HG03045 (cell line): ENCODE results near the gene SPTB.

Experiments used
- ATAC-seq: cut with Tn5 transposase; IDR thresholded peaks from one replicate; pipeline ENCODE4 v1.9.1; 2021; ENCODE audit warnings: mild to moderate bottlenecking, moderate library complexity; ENCODE audit not compliant: unreplicated experiment

Gene SPTB

DNA sequence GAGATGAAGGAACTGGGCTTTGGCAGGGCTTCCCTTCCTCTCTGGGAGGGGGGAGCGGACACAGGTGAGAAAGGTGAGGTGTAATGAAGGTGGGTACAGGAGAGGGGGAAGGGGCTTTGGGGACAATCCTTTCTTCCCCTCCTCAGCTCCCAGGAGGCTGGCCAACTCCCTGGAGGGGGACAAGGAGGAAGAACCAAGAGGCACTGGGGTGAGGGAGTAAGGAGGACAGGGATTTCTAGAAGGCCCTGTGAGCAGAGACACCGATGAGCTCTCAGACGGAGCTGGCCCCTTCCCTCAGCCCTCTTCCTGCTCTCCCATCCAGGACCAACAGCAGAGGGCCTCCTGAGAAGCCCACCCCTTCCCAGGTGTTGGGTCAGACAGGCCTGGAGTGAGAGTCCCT is 122.1 kb downstream of the SPTB start:
- ATAC-seq: no peak

DNA sequence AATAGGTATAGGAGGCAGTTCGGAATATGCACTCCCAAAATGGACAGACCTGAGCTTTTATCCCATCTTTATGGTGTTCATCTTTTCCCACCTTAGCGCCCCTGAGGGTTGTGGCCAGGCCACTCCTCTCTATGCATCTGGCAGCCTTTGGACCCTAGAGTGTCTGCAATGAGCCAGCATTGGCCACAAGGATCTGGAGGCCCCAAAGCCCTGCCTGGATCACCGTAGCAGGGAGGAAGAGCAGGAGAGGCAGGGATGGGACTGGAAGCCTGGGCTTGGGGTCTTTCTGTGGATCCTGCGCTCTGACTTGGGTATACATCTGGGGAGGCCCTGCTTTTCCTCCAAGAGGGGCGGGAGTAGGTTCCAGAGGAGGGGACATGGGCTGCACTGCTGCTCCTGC is 123.0 kb downstream of the SPTB start:
- no peak for ATAC-seq

DNA sequence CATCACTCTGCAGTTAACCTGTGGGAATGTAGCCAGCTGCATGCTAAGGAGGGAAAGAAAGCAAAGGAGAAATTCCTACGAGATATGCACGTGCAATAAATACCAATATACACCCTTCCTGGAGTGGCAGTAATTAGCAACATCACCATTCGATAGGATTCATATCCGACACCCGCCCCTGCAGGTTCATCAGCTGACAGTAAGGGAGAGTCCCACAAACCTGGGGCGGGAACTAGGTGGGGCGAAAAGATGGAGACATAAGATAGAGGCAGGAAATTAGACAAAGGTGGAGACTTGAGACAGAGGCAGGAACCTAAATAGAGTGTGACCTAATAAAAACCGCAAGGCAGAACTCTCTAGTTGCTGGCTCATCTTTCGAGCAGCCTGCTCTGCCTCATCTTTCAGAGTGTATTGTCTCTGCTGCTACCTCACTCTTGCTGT is 123.9 kb downstream of the SPTB start:
- no peak for ATAC-seq

DNA sequence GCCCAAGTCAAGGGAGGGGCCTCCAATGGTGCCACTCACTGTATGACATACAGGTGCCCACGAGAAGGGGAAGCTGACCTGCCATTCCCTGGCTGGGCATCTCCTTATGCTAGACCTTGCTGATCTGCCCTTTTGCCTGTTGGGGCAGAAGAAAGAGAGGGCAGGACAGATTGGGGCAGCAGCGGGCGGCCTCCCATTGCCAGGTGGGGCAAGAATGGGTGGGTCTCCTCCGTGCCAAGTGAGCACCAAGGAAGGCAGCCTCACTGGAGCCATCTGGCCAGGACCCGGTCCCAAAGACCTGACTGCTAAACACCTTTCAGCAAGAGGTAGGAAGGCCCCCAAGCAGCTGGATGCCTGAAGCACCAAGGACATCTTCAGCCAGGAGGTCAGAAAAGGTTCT is 125.0 kb downstream of the SPTB start:
- ATAC-seq: no peak

DNA sequence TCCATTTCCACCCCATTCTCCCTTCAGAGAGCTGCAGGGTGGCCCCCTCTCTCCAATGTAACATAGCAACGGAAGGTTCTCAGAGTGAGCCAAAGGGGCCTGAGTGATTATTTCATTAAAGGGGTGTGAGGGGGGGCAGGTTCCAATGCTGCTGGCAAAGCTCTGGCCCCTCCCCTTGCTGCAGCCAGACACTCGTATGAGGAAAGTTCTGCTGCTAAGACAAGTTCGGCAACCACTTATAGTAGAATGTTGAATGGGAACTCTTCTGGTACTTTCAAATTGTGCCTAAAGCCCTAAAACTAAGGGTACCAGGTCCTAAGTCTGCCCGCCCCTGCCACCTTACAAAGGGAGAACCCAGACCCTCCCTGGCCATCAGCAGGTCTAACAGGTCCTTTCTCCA is 125.7 kb downstream of the SPTB start:
- no peak for ATAC-seq

DNA sequence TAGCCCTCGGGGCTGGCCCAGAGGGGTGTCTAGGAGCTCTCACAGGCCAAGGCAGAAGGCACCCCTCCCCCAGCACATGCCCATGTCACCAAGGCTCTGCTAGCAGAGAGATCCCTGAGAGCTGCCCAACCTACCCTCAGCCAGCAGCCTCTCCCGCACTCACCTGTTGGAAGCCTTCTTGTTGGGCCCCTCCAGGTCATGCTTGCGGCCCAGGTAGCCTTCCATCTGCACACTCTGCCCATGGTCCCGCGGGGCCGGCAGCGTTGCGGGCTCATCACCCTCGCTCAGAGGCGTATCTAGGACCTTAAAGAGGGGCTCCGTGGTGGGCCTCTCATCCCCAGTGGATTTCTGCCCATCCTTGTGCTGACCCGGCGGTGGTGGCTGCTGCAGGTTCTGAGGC is 126.3 kb downstream of the SPTB start:
- no peak for ATAC-seq

DNA sequence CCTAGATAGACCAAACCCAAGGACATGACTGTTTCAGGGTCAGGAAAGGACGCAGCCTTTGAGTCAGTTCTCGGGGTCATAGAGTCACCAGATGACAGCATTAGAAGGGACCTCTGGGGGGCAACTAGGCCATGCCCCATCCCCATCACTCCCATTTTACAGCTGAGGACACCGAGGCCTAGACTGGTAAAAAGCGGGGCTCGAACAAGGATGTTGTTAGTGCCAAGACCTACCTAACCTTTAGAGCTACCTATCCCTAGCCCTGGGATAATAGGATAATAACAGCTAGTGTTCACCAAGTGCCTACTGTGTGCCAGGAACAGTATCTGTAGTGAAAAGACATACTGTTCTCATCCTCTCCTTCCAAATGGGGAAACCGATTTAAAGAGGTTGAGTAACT is 126.8 kb downstream of the SPTB start:
- no peak for ATAC-seq

DNA sequence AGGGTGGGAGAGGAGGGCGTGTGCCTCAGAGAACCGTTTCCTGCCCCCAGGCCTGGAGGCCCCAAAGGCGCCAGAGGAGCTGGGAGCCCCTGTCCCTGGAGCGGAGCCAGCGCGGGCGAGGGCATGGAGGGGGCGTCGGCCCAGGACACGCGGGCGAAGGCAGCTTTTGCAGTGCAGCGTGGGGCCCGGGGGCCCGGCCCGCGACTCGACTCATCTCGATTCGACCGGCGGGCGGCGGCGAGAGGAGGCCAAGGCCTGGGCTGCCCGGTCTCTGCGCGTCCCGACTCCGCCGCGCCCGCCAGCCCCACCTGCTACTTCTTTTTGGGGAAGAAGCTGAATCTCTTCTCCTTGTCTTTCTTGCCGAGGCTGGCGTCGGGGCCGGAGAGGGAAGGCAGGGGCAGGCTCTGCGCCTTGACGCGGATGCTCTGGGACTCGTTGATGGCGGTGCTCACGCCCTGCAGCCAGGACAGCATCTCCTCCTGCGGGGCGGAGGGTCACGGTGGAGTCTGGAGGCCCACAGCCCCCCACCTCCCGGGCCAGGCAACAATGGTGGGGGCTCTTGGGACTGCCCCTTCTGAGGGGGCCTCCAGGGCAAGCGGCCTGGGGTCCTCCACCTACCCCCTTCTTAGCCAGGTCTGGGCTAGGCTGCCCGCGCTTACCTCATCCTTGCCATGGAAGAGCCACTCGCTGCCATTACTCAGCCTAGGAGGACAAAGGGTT is 130.6 kb downstream of the SPTB start:
- ATAC-seq: no peak

DNA sequence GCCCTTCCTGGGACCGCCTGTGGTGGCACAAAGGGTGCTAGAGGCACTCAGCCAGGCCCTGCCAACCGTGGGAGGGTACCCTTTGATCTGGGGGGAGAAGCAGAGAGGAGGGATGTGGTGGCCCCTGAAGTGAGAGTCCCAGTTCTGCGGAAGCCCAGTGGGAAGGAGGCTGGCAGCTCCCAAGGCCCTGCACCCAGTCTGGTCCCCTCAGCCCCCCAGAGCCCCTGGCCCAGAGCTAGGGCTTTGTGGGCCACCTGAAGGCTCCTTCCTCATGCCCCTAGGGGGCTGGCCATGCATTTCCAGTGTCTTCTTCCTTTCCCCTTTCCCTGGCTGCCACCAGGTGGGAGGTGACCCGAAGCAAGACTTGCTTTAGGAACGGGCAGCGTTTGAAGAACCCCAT is 131.2 kb downstream of the SPTB start:
- no peak for ATAC-seq

DNA sequence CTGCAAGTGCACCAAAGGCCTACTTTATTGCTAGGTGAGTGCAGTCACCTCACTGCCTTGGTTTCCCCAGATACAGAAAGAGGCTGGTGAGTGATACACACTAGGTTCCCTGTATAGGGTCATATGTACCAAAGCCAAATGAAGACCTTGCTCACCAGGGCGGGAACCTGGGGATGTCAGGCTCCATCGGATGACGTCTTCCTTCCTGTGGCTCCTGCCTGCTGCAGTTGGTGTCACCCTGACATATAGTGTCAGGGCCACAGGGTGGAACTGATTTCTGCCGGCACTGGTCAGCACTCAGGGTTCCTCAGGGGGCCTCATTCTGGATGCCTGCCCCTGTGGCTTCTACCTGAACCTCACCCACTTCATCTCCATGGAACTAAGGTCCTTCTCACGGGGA is 132.4 kb downstream of the SPTB start:
- no peak for ATAC-seq

DNA sequence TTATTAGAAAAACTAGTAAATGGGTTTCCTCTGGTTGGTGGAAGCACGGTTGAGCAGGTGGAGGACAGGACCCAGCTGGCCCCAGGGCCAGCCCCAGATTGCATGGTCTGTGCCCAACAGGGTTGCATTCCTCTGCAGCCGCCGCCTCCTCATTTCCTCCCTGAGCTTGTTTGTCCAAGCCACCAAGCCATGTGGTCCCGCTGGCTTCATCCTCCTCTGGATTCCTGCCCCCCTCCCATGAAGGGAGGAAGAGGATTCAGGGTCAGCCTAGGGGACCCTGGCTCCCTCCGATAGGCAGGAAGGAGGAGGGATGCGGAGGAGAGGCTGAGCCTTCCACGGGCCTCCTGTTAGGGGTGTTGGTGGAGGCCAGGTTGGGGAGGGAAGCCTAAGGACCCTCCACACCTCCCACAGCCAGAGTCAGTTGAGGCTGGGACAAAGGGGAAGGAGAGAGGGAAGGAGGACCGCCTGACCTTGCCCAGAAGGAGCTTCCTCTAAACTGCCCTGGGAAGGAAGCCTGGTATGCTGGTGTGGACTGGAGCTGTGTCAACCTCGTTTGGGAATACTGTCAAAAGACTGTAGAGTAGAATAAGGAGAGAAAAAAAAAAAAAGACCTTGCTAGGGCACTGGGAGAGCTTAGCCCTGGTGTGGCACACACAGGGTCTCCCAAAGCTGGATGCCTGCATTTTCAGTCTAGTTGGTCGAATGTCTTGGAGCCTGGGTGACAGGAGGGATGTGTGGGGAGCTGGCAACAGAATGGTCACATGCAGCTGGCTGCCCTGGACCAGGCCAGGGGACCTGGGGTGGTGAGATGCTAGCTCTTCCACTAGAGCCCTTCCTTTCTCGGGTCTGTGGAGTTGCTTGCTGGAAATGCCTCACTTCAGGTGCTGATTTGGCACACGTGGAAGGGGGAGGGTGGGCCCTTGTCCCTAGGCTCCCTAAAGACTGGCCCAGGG is 133.1 kb downstream of the SPTB start:
- ATAC-seq: no peak

DNA sequence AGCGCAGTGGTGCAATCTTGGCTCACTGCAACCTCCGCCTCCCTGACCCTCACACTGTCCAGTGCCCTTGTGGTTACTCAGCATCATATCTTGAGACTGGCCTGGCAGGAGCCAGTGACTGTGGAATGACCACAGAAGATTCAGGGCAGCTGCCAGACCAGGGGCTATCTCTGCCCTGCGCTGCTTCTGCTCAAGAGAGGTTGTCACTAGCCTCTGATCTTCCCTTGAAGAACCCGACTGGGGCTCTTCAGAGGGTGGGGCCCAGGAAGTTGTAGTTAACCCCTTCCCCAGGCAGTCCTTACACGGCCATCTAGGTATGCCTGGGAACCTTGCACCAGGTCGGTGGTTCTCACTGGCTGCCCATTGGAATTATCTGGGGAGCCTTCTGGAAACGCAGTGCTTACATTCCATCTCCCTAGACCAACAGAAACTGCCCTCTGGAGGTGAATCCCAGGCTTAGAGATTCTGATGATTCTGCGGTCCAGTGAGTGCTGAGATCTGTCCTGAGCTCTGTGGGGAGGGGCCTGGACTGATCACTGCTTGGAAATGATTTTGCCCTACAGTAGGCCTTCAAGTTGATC is 134.1 kb downstream of the SPTB start:
- no peak for ATAC-seq

DNA sequence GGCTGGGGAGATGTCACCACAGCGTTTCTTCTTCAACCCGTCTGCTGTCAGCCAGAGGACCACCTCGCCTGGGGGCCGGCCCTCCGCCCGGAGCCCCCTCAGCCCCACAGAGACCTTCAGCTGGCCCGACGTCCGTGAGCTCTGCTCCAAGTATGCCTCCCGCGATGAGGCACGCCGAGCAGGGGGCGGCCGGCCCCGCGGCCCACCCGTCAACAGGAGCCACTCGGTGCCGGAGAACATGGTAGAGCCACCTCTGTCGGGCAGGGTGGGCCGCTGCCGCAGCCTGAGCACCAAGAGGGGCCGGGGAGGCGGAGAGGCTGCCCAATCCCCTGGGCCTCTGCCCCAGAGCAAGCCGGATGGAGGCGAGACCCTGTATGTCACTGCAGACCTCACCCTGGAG is 136.6 kb downstream of the SPTB start:
- no peak for ATAC-seq

DNA sequence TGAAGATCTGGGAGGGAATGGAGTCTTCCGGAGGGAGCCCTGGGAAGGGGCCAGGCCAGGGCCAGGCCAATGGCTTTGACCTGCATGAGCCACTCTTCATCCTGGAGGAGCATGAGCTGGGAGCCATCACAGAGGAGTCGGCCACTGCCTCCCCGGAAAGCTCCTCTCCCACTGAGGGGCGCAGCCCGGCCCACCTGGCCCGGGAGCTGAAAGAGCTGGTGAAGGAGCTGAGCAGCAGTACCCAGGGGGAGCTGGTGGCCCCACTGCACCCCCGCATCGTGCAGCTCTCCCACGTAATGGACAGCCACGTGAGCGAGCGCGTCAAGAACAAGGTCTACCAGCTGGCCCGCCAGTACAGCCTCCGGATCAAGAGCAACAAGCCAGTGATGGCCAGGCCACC is 137.7 kb downstream of the SPTB start:
- ATAC-seq: no peak

DNA sequence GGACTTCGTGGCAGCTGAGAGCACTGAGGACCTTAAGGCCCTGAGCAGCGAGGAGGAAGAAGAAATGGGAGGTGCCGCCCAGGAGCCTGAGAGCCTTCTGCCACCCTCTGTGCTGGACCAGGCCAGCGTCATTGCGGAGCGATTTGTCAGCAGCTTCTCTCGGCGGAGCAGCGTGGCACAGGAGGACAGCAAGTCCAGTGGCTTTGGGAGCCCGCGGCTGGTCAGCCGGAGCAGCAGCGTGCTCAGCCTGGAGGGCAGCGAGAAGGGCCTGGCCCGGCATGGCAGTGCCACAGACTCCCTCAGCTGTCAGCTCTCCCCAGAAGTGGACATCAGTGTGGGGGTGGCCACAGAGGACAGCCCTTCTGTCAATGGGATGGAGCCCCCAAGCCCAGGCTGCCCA is 138.5 kb downstream of the SPTB start:
- ATAC-seq: no peak

DNA sequence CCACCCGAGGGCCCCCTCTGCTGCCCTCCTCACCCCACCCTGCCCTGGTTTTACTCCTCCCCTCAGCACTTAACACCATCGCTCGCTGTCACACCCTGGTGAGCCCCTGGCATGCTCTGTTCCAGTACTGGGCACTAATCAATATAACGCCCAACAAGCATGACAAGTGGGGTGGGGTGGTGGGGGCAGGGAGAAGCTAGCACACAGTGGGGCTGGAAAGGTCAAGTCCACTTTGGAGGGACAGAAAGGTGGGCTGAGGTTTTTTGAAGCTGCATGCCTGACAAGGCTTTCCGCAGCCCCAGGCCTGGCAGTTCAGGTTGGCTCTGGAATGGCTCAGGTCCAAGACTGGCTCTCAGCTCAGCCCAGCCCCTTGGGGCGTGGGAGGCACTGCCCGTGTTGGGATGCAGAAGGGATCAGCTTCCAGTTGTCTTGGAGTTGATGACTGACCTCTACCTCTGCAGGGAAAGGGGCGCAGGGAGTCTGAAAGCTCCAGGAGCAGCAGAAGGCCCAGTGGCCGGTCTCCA is 141.4 kb downstream of the SPTB start:
- ATAC-seq: no peak

DNA sequence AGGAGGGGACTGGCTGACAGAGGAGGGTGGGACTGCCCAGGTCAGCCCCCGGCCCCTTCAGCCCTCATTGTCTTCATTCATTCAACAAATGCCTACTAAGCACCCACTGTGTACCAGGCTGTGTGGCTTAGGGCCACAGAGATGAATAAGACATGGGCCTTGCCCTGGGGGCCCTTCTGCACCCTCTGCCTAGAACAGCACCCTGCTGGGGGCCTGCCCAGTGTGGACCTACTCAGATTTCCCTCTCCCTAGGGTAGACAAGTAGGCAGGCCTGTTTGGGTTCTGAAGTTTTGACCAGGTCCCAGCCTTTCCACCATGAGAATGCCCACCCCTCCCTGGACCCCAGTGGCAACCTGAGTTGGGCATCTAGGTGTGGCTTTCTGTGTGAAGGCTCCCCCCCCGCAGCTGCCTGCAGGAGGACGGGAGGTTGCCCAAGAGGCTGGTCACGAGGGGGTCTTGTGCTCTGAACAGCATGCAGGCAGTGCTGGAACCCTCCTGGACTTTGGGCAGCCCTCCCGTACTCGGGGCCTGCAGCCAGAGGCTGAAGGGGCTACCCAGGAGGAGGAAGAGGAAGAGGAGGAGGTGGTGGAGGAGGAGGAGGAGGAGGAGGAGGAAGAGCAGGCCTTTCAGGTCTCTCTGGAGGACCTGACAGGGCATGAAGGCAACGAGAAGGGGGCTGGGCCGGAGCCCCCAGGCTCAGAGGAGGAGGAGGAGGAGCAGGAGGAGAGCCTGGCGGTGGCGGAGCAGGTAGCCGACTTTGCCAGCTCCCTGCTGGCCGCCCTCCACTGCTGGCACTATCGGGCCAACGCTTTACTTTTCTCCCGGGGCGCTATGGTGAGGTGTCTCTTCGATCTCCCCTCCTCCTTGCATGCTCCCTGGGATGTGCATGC is 142.1 kb downstream of the SPTB start:
- ATAC-seq: no peak

DNA sequence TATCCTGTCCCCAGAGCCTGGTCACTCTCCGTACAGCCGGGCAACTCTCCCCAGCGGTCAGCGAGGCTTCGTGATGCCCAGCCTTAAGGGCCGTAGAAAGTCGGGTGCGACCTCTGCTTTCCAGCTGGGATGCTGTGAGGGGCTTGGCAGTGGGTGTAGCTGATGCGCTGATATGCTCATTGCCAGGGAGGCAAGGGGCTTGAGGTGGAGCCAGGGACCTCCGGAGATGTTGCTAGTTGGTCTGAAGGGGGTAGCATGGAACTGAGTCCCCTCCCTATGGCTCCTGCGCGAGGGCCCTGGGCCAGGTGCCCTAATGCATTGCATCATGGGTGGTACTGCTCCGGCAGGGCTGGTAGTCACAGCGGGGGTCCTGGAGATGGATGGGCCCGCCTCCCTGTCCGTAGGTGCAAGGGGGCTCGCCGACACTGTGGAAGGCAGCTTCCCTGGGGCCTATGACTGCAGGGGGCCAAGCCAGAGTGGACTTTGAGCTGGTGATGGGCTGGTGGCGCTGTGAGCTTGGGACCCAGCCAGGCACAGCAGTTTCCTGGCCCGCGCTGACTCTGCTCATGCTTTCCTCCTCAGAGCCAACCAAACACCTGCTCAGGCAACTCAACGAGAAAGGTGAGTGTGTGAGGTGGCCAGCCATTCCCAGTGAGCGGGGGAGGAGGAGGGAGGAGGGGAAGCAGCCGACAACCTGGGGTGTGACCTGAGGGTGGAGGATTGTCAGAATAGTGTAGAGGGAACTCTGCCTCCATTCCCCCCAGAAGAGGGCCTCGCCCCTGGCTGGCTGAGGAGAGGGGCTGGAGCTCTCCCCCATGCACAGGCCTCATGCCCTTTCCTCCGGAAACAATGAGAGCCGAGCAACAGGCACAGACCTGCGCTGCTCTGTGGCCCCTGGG is 143.2 kb downstream of the SPTB start:
- ATAC-seq: no peak

DNA sequence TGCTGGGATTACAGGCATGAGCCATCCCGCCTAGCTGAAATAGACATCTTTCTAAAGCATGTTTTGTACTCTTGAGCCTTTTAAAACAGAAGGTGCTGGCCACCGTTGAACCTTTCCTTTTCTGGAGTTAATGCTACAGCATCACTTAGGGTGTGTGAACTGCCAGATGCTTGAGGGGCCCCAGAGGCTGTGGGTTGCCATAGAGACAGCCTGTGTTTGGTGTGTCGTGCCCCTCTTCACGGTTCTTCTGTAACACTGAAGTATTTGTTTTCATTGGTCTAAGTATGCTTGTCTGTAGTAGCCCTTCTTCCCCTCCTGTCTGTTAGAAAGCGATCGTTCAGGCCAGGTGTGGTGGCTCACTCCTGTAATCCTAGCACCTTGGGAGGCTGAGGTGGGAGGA is 144.7 kb downstream of the SPTB start:
- no peak for ATAC-seq

DNA sequence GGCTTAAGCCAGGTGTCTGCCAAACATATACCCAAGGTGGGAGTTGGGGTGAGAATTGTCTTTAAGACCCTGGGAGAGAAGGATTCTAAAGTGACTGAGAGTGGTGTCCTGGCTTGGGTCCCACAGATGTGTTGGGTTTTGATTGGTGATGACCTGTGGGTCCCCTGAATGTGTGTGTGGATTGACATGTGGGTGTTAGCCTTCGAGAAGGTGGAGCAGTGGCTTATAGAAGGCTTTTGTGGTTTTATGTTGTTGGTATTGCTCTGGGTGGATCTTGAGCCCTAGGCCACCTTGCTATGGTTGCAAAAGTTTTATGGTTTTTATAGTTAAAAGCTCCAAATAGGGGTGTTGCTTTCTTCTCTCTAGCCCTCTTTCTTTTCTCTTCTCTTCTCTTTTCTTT is 145.8 kb downstream of the SPTB start:
- ATAC-seq: no peak
